G401.6 (cell line): ENCODE results near the gene TXNL1.

ENCODE experiments used
- FAIRE-seq: peaks from 2 replicates; lab custom pipeline; 2012; peaks lifted over from hg19 to GRCh38; lab: Jason Lieb, UNC

Gene TXNL1

DNA sequence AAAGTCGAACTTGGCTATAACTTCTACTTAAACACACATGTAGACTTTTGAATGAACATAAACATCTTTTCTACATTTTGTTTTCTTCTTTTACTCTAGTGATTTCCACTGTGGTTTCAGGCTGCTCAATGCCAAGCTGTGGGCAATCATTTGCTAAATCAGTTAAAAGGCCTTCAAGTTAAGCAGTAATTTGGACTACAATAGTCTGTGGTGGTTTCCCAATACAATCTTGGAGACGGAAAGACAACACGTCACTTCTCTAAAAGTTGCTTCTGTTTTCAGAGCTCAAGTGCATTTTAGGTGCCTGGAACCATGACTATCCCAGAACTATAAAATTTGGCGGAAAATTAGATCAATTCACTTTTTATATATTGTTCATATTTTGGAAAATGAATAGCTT is 69.4 kb downstream of the TXNL1 start:
- FAIRE-seq: no peak

DNA sequence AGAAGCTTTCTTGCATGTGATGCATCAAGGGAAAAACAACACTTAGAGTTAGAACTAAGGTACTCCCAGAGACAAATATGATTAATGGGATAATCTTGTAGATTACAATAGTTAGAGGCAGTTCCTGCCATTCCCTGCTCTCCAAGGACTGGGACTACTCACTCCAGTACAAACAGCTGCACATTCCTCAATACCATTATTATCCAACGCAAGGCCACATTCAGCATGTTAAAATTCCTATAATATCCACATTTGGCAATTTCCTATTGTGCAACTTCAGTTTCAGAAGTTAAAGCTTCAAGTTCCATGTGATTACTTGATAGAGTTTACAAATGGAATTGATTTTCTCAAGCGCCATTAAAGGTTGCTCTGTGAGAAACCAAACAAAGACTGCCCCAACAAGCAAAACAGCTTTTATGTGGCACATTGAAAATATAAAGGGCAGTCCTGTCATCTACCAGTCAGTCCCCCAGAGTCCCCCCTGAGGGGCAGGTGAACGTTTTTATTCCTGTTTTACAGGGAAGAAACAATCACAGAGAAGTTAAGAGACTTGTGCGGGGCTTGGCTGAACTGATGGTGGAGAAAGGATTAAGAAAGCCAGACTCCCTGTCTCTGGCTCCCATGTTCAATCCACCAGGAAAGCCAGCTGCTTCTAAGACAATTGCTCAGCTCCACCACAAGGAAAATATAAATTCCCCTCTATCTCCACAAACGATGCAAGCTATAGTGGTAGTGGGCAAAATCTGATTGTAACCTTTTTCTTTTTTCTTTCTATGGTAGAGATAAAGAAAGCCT is 72.6 kb downstream of the TXNL1 start:
- no peak for FAIRE-seq

DNA sequence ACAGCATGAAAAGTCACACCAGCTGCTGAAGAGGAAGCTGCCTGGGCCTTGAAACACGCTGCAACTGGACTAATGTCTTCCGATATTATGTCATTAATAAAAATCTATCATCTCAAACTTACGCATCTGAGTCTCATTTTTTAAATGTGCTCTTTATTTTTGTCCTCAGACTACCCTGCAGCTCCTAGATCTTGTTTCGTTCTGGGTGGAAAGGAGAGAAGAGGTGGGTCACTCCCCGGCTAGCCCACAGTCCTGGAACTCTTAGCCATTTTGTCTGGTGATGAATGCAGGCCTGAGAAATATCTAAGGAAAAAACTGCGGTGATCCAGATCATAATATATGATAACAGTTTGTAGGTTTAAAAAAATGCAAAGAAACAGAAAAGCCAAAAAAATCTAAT is 73.3 kb downstream of the TXNL1 start:
- FAIRE-seq: no peak

DNA sequence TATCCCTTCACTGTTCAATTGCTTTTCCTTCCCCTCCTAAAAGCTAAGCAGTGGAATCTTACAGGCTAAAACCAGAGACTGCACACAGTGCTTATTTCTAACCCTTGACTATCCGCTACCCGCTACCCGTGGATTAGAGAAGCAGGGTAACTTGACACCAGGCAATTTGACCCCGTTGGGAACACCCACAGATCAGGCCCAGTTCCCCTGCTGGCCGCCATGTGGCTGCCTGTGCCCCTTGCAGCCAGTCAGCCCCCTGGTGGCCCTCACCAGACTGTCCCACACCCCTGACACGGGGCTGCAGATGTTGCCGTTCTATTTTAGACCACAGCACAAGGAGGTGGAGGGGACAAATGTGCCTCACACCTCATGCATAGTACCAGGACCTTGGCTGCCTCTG is 74.8 kb downstream of the TXNL1 start:
- FAIRE-seq: no peak

DNA sequence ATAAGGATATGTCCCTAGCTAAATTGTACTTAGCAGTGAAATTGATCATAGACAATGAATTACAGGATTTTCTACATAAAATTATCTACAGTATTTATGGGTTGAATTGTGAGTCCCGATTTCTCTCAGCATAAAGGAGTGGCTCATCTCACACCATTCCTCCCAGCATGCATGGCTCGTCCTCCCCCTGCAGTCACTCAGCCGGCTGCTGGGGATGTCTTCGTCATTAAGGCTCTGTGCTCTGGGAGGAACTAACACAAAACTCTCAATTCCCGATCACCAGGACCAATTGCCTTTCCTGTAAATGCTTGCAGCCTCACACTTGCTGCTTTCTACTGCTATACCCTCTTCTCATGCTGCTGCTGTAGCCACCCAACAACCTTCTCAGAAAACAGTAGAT is 75.9 kb downstream of the TXNL1 start:
- no peak for FAIRE-seq

DNA sequence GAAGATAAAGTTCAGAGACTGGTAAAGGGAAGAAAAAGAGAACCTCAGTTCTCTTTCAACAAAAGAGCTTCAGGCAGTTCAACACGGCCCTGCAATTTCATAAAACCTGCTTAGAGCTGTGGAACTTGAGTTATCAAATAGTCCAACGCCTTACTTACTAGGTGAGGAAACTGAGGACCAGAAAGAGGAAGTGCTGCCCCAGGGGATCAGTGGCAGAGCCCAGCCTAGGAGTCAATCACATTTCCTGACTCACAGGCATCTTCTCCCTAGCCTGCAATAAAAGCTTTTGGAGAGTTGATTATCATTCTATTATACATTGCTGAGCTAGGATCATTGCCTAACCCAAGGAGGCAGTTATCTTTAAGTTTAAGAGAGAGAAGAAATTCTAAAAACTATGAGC is 77.4 kb downstream of the TXNL1 start:
- FAIRE-seq: no peak

DNA sequence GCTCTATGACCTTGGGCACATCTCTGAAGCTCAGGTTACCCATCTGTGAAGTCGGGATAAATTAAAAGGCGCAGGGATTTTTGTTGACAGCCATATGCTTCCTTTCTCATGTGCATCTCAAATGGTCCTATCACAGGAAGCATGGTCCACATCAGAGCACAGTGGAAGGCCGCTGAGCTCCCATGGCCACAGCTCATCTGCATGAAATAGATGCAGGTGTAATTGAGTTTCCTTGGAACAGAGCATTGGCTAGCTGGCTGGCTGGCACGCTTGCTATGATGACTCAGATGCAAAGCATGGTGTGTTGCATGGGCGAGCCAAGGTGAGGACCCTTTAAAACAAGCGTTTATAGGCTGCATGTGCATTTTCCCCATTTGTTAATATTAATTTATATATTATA is 79.3 kb downstream of the TXNL1 start:
- no peak for FAIRE-seq

DNA sequence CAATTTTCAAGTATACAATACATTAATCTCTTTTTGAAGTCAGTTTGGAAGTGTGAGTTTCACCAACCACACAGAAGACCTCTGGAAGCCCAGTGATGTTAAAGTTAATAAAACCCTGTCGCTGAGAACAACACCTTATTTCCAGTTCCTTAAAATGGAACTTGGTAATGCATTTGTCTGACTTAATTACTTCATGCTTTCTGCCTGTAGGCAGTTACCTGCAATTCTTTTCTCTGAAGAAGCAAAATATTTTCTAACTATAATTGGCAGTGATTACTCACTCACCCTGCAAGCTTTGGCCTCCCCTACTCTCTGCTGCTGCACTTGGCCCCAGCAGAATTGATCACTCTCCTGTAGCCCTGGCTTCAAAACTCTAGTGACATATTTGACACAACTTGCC is 81.5 kb downstream of the TXNL1 start:
- no peak for FAIRE-seq

DNA sequence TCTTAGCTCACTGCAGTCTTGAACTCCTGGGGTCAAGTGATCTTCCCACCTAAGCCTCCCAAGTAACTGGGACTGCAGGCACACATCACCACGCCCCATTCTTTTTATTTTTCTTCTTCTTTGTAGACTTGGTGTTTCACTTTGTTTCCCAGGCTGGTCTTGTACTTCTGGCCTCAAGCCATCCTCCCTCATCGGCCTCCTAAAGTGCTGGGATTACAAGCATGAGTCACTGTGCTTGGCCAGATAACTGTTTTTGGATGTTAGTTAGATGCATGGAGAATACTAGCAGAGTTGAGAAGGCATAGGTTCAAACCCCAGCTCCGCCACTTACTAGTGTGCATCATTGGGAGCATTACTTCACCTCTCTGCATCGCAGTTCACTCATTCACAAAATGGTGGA is 88.3 kb downstream of the TXNL1 start:
- no peak for FAIRE-seq
